ENCODE results near the gene PDE4B. TPM values are rescaled to one million over a fixed set of nuclear protein-coding genes. Genes with fewer than 3 reads are reported as not detected.

PDE4B gene
- polyA plus RNA-seq, 2 of the 4 experiments (the other 2 are of a cell fraction): 20.2 to 56.8 TPM

GRCh38 chr1:66354311-66355201 lies 561.9 kb downstream of the PDE4B start:
- peaks cover 97% of the 10 kb centered on the region for H3K4me1 ChIP-seq
- H3K4me3 ChIP-seq: peak overlapping the region; percentile 8; the same call in 1 of the 3 replicates
- DNase-seq (ENCODE audit: low read depth in 1 of 2, low spot score in 1 of 2) (no peak), ATAC-seq (peak; percentile 40 to 63; a peak in 4 of 6 replicates), FAIRE-seq (no peak)
- 4% methylated on average over 5 of the region's 5 CpGs for WGBS (ENCODE audit: missing lambda C conversion rate)
- TF ChIP-seq EHMT2 (IDR thresholded peaks at IDR 0.05; ENCODE audit: low read depth) (no peak), JUN (IDR thresholded peaks at IDR 0.05) (no peak), TFCP2L1 (CRISPR knock-in tag; IDR thresholded peaks at IDR 0.05) (no peak), TP53 (CRISPR knock-in tag; IDR thresholded peaks at IDR 0.05) (no peak), KDM5A (IDR thresholded peaks at IDR 0.05) (no peak), NPAS2 (CRISPR knock-in tag; IDR thresholded peaks at IDR 0.05; ENCODE audit: borderline replicate concordance) (no peak), CHD2 (IDR thresholded peaks at IDR 0.05; ENCODE audit: low read length, partially characterized antibody) (no peak), BCL3 (IDR thresholded peaks at IDR 0.05) (no peak), CBX8 (IDR thresholded peaks at IDR 0.05) (no peak)
- TF ChIP-seq, protein P1, sequence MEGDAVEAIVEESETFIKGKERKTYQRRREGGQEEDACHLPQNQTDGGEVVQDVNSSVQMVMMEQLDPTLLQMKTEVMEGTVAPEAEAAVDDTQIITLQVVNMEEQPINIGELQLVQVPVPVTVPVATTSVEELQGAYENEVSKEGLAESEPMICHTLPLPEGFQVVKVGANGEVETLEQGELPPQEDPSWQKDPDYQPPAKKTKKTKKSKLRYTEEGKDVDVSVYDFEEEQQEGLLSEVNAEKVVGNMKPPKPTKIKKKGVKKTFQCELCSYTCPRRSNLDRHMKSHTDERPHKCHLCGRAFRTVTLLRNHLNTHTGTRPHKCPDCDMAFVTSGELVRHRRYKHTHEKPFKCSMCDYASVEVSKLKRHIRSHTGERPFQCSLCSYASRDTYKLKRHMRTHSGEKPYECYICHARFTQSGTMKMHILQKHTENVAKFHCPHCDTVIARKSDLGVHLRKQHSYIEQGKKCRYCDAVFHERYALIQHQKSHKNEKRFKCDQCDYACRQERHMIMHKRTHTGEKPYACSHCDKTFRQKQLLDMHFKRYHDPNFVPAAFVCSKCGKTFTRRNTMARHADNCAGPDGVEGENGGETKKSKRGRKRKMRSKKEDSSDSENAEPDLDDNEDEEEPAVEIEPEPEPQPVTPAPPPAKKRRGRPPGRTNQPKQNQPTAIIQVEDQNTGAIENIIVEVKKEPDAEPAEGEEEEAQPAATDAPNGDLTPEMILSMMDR (IDR thresholded peaks at IDR 0.05): no peak
- peak overlapping the region; percentile 73 to 80 for H3K27ac ChIP-seq
- CTCF ChIA-PET: interaction anchor here (1.5 to 2.5 kb wide), 3 partner anchors 12 to 100 kb away, joined by 4 to 9 read pairs (median 6); no protein-coding TSS in a partner anchor
- no peaks in the 10 kb centered on the region for H3K9me3 ChIP-seq
- H3K4me2 ChIP-seq: peak overlapping the region; percentile 75
- POLR2A ChIA-PET: no interaction called here

DNA sequence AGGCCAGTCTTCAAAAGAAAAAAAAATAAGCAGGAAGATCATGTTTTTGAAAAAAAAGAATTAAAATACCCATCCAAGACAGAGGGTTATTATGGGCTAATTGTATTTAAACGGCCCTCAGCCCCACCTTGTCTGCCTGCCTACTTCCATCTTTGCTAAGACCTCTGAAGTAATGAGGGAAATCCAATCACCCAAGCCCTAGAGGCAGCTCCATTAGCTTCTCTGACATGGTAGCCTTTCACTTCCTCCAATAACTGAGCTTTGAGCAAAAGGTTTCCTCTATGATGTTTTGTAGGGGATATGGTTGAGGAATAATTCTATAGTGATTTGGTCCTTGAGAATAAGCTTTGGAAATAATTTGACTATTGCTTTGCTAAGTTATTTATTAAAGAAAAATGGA lies 563.1 kb downstream of the PDE4B start:
- TF ChIP-seq JUNB (IDR thresholded peaks at IDR 0.05) (no peak), RAD21 (conservative IDR thresholded peaks at IDR 0.05 in 1 of 2, IDR thresholded peaks at IDR 0.05 in 1 of 2) (no peak), RNF2 (IDR thresholded peaks at IDR 0.05; ENCODE audit: borderline replicate concordance, low read depth) (no peak), MAFK (IDR thresholded peaks at IDR 0.05; ENCODE audit: partially characterized antibody) (no peak), POLR2A (IDR thresholded peaks at IDR 0.05; ENCODE audit: low read length) (no peak), HDAC2 (IDR thresholded peaks at IDR 0.05) (no peak), NFE2L2 (conservative IDR thresholded peaks at IDR 0.05; ENCODE audit: low read length) (no peak), JUN (IDR thresholded peaks at IDR 0.05) (no peak), CBX8 (IDR thresholded peaks at IDR 0.05) (no peak), CHD2 (IDR thresholded peaks at IDR 0.05; ENCODE audit: low read length, partially characterized antibody) (no peak), POLR2AphosphoS2 (conservative IDR thresholded peaks at IDR 0.05; ENCODE audit: low read length) (no peak), NR3C1 (IDR thresholded peaks at IDR 0.05) (no peak)
- POLR2A ChIA-PET: no interaction called here
- H3K27ac ChIP-seq: peak overlapping the region in 1 of 2 experiments; percentile 51; a peak in 2 of 6 replicates
- FAIRE-seq (no peak), ATAC-seq (no peak), DNase-seq (ENCODE audit: low read depth in 1 of 2, low spot score in 1 of 2) (no peak)
- H3K9me3 ChIP-seq: no peaks in the 10 kb centered on the region
- peaks cover 96% of the 10 kb centered on the region for H3K4me1 ChIP-seq
- peak overlapping the region; percentile 75 for H3K4me2 ChIP-seq
- H3K4me3 ChIP-seq: no peak overlapping the region
- 56% methylated on average over 1 of the region's 1 CpG for WGBS (ENCODE audit: missing lambda C conversion rate)
- CTCF ChIA-PET: interaction anchor here (1.3 to 1.7 kb wide), 3 partner anchors 65 to 103 kb away, joined by 4 to 5 read pairs (median 4); no protein-coding TSS in a partner anchor

GRCh38 chr1:66356605-66357004 lies 563.9 kb downstream of the PDE4B start:
- ATAC-seq (no peak), FAIRE-seq (no peak), DNase-seq (ENCODE audit: low read depth in 1 of 2, low spot score in 1 of 2) (no peak)
- POLR2A ChIA-PET: no interaction called here
- peak overlapping the region in 1 of 2 experiments; percentile 51; a peak in 2 of 6 replicates for H3K27ac ChIP-seq
- H3K4me1 ChIP-seq: peaks cover 87% of the 10 kb centered on the region
- CTCF ChIA-PET: interaction anchor here (1.3 to 1.7 kb wide), 3 partner anchors 66 to 104 kb away, joined by 4 to 5 read pairs (median 4); no protein-coding TSS in a partner anchor
- H3K4me3 ChIP-seq: no peak overlapping the region
- 76% methylated on average over 2 of the region's 2 CpGs for WGBS (ENCODE audit: missing lambda C conversion rate)
- H3K9me3 ChIP-seq: no peaks in the 10 kb centered on the region
- no peak overlapping the region for H3K4me2 ChIP-seq
- TF ChIP-seq JUN (IDR thresholded peaks at IDR 0.05) (no peak), MAZ (IDR thresholded peaks at IDR 0.05; ENCODE audit: borderline replicate concordance, low read depth, low read length) (no peak), ZC3H11A (IDR thresholded peaks at IDR 0.05) (no peak)
- TF ChIP-seq, protein P2, sequence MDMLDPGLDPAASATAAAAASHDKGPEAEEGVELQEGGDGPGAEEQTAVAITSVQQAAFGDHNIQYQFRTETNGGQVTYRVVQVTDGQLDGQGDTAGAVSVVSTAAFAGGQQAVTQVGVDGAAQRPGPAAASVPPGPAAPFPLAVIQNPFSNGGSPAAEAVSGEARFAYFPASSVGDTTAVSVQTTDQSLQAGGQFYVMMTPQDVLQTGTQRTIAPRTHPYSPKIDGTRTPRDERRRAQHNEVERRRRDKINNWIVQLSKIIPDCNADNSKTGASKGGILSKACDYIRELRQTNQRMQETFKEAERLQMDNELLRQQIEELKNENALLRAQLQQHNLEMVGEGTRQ (IDR thresholded peaks at IDR 0.05): no peak
- TF ChIP-seq, protein P3, sequence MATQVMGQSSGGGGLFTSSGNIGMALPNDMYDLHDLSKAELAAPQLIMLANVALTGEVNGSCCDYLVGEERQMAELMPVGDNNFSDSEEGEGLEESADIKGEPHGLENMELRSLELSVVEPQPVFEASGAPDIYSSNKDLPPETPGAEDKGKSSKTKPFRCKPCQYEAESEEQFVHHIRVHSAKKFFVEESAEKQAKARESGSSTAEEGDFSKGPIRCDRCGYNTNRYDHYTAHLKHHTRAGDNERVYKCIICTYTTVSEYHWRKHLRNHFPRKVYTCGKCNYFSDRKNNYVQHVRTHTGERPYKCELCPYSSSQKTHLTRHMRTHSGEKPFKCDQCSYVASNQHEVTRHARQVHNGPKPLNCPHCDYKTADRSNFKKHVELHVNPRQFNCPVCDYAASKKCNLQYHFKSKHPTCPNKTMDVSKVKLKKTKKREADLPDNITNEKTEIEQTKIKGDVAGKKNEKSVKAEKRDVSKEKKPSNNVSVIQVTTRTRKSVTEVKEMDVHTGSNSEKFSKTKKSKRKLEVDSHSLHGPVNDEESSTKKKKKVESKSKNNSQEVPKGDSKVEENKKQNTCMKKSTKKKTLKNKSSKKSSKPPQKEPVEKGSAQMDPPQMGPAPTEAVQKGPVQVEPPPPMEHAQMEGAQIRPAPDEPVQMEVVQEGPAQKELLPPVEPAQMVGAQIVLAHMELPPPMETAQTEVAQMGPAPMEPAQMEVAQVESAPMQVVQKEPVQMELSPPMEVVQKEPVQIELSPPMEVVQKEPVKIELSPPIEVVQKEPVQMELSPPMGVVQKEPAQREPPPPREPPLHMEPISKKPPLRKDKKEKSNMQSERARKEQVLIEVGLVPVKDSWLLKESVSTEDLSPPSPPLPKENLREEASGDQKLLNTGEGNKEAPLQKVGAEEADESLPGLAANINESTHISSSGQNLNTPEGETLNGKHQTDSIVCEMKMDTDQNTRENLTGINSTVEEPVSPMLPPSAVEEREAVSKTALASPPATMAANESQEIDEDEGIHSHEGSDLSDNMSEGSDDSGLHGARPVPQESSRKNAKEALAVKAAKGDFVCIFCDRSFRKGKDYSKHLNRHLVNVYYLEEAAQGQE (IDR thresholded peaks at IDR 0.05): no peak
- TF ChIP-seq, protein P1 (IDR thresholded peaks at IDR 0.05): no peak

Measured in A549 (cell line).